SKM-1 (cell line): Measurements from ENCODE around the gene SLC22A5.

Experiments
- DNase-seq: peaks from one replicate; lab custom pipeline; 2025; ENCODE audit not compliant: unreplicated experiment; lab: John Stamatoyannopoulos, UW

SLC22A5 gene

GRCh38 chr5:132369474-132370180 is at the start of gene SLC22A5:
TSS of gene SLC22A5 (plus strand) at chr5:132369710. CDS start at chr5:132369973, 263 bp downstream.
- DNase-seq: no peak

- no peak for DNase-seq
Observed at GRCh38 chr5:132319975-132320374, 49.5 kb upstream of the SLC22A5 start.

GRCh38 chr5:132321109-132321721 is 48.3 kb upstream of the SLC22A5 start:
- no peak for DNase-seq

GRCh38 chr5:132322266-132322665 is 47.2 kb upstream of the SLC22A5 start:
- DNase-seq: no peak

GRCh38 chr5:132323202-132323601 is 46.3 kb upstream of the SLC22A5 start:
- DNase-seq: no peak

GRCh38 chr5:132325691-132326090 is 43.8 kb upstream of the SLC22A5 start:
- no peak for DNase-seq

- no peak for DNase-seq
Observed at GRCh38 chr5:132327252-132327955, 42.1 kb upstream of the SLC22A5 start.

- no peak for DNase-seq
Observed at GRCh38 chr5:132334812-132335211, 34.7 kb upstream of the SLC22A5 start.

GRCh38 chr5:132335402-132335801 is 34.1 kb upstream of the SLC22A5 start:
- no peak for DNase-seq

GRCh38 chr5:132339502-132339901 is 30.0 kb upstream of the SLC22A5 start:
- no peak for DNase-seq

GRCh38 chr5:132342291-132343180 is 27.0 kb upstream of the SLC22A5 start:
- no peak for DNase-seq

GRCh38 chr5:132344775-132345514 is 24.6 kb upstream of the SLC22A5 start:
- DNase-seq: no peak

GRCh38 chr5:132353486-132353995 is 16.0 kb upstream of the SLC22A5 start:
- no peak for DNase-seq

GRCh38 chr5:132354381-132355139 is 14.9 kb upstream of the SLC22A5 start:
- peak; percentile 74 for DNase-seq

- DNase-seq: no peak
Observed at GRCh38 chr5:132355140-132355765, 14.3 kb upstream of the SLC22A5 start.

GRCh38 chr5:132358775-132359174 is 10.7 kb upstream of the SLC22A5 start:
- no peak for DNase-seq

- DNase-seq: no peak
Observed at GRCh38 chr5:132362086-132362485, 7.4 kb upstream of the SLC22A5 start.

GRCh38 chr5:132363431-132364112 is 5.9 kb upstream of the SLC22A5 start:
- no peak for DNase-seq
